Measurements from ENCODE around the gene JOSD2.

The JOSD2 gene

GRCh38 chr19:50513746-50514345 is 2.9 kb upstream of the JOSD2 start, which contains the start of gene ASPDH:
Gene ASPDH (minus strand): TSS chr19:50513913. CDS start chr19:50513823, 90 bp downstream.
- peaks cover 0 to 12% (median 0%) of the 10 kb centered on the region in 11 experiments; a peak in 5 of 22 replicates for H3K36me3 ChIP-seq
- H3K27ac ChIP-seq, result peak within 1 kb of the TSS in 8 of 11 experiments; percentile 41 to 91 (median 85); a peak in 14 of 22 replicates
- no peak within 1 kb of the TSS for H3K4me3 ChIP-seq
- H3K27me3 ChIP-seq, result no peaks in the 10 kb centered on the region
- TF ChIP-seq Cebpa-rat (IDR thresholded peaks at IDR 0.05), result no peak
- peaks cover 0 to 15% (median 10%) of the 10 kb centered on the region in 11 experiments; a peak in 14 of 22 replicates for H3K9me3 ChIP-seq (replicated peaks in 1 of 11)
- H4K20me1 ChIP-seq, result no peaks in the 10 kb centered on the region
- H3K4me2 ChIP-seq, result peak within 1 kb of the TSS in 10 of 11 experiments; percentile 29 to 92 (median 84); a peak in 19 of 22 replicates
- peak within 1 kb of the TSS in 10 of 11 experiments; percentile 10 to 84 (median 53); a peak in 11 of 22 replicates for H3K9ac ChIP-seq
- peaks cover 25 to 62% (median 53%) of the 10 kb centered on the region in 10 experiments for H3K4me1 ChIP-seq

- no peak for TF ChIP-seq Cebpa-rat (IDR thresholded peaks at IDR 0.05)
- Histone ChIP-seq H3K4me3 (no peak overlapping the region), H3K9ac (peak overlapping the region in 5 of 11 experiments; percentile 26 to 81 (median 60); a peak in 4 of 22 replicates), H3K36me3 (peaks cover 0 to 7% (median 0%) of the 10 kb centered on the region in 11 experiments; a peak in 5 of 22 replicates), H3K27me3 (no peaks in the 10 kb centered on the region), H3K9me3 (replicated peaks in 1 of 11) (peaks cover 0 to 8% (median 3%) of the 10 kb centered on the region in 11 experiments; a peak in 9 of 22 replicates), H3K4me1 (peaks cover 32 to 69% (median 60%) of the 10 kb centered on the region in 10 experiments), H3K27ac (peak overlapping the region in 7 of 11 experiments; percentile 41 to 91 (median 86); a peak in 12 of 22 replicates), H4K20me1 (no peaks in the 10 kb centered on the region), H3K4me2 (peak overlapping the region in 6 of 11 experiments; percentile 72 to 92 (median 84); a peak in 9 of 22 replicates)
Measured at GRCh38 chr19:50512999-50513745, 2.2 kb upstream of the JOSD2 start.

DNA sequence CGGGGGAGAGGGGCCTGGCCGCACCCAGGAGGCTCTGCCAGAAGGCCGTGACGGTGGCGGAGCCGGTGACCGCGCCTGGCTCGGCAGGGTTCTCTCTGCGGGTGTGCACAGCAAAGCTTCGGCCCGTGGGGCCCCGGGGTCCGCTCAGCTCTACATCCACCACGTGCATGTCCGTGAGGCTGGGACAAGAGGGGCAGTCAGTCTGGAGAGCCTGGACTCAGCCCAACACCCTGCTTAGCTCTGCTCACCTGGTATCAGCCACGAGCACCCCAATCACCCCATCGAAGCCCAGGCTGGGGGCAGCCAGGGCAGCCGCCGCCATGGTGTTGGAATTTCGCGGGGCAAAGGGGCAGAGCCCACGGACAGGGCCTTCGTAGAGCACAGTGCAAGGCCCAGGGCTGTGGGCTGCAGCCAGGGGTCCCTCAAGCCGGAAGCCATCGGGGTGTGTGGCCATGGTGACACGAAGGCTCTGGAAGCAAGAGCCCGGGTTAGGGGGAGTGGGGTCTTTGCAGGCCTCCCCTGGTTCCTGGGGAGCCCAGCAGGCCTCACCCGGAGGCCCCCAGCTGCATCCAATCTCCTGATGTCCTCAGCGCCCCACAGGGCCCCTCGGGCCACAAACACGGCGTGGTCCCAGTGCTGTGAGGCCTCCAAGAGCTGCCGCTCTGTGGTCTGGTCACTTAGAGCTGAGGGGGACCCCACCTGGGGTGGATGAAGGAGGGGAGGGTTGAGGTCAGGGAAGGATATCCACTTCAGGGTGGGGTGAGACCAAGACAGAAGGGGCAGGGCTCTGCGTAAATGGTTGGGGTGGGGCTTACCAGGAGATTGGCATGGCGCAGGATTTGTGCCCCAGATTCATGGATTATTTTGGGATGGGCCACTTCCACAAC is 1.4 kb upstream of the JOSD2 start:
- H3K27me3 ChIP-seq, result no peaks in the 10 kb centered on the region
- H3K4me3 ChIP-seq, result peak overlapping the region; percentile 55 to 86 (median 66); a peak in 18 of 20 replicates
- peaks cover 40 to 77% (median 68%) of the 10 kb centered on the region in 10 experiments for H3K4me1 ChIP-seq
- no peak for TF ChIP-seq Cebpa-rat (IDR thresholded peaks at IDR 0.05)
- H3K27ac ChIP-seq, result peak overlapping the region; percentile 82 to 93 (median 86)
- no peaks in the 10 kb centered on the region; a peak in 1 of 22 replicates for H3K9me3 ChIP-seq (replicated peaks in 1 of 11)
- H3K36me3 ChIP-seq, result no peaks in the 10 kb centered on the region
- peak overlapping the region; percentile 71 to 91 (median 83); a peak in 20 of 22 replicates for H3K9ac ChIP-seq
- peak overlapping the region; percentile 58 to 92 (median 82) for H3K4me2 ChIP-seq
- H4K20me1 ChIP-seq, result no peaks in the 10 kb centered on the region

- peaks cover 0 to 8% (median 0%) of the 10 kb centered on the region in 11 experiments; a peak in 3 of 22 replicates for H3K36me3 ChIP-seq
- peak overlapping the region; percentile 55 to 86 (median 66) for H3K4me3 ChIP-seq
- H3K27me3 ChIP-seq, result no peaks in the 10 kb centered on the region
- no peaks in the 10 kb centered on the region for H3K9me3 ChIP-seq (replicated peaks in 1 of 11)
- H3K9ac ChIP-seq, result peak overlapping the region; percentile 71 to 91 (median 83)
- H3K4me1 ChIP-seq, result peaks cover 41 to 78% (median 70%) of the 10 kb centered on the region in 10 experiments
- TF ChIP-seq Cebpa-rat (IDR thresholded peaks at IDR 0.05), result no peak
- H3K27ac ChIP-seq, result peak overlapping the region; percentile 82 to 93 (median 86)
- peak overlapping the region; percentile 76 to 99 (median 90) for H3K4me2 ChIP-seq
- no peaks in the 10 kb centered on the region for H4K20me1 ChIP-seq
Measured at GRCh38 chr19:50510700-50511068, 307 bp downstream of the JOSD2 start.

- Histone ChIP-seq H4K20me1 (no peaks in the 10 kb centered on the region), H3K4me3 (peak overlapping the region; percentile 55 to 86 (median 66)), H3K4me1 (peaks cover 41 to 74% (median 68%) of the 10 kb centered on the region in 10 experiments), H3K36me3 (peaks cover 0 to 13% (median 0%) of the 10 kb centered on the region in 11 experiments; a peak in 3 of 22 replicates), H3K27ac (peak overlapping the region; percentile 82 to 93 (median 86)), H3K27me3 (no peaks in the 10 kb centered on the region), H3K9me3 (replicated peaks in 1 of 11) (no peaks in the 10 kb centered on the region), H3K9ac (peak overlapping the region; percentile 71 to 91 (median 83)), H3K4me2 (peak overlapping the region; percentile 76 to 99 (median 90))
- TF ChIP-seq Cebpa-rat (IDR thresholded peaks at IDR 0.05), result no peak
Measured at GRCh38 chr19:50510121-50510670, 795 bp downstream of the JOSD2 start.

GRCh38 chr19:50509366-50509765 is 1.6 kb downstream of the JOSD2 start:
- H3K27ac ChIP-seq, result peak overlapping the region in 10 of 11 experiments; percentile 72 to 91 (median 85); a peak in 19 of 22 replicates
- H3K27me3 ChIP-seq, result no peaks in the 10 kb centered on the region

GRCh38 chr19:50508843-50509190 is 2.2 kb downstream of the JOSD2 start:
- Histone ChIP-seq H3K27ac (peak overlapping the region in 10 of 11 experiments; percentile 72 to 91 (median 85); a peak in 20 of 22 replicates), H4K20me1 (no peaks in the 10 kb centered on the region)
- TF ChIP-seq Cebpa-rat (IDR thresholded peaks at IDR 0.05), result no peak

More at GRCh38 chr19:50509366-50509765, 1.6 kb downstream of the JOSD2 start:
- Histone ChIP-seq H3K36me3 (peaks cover 0 to 14% (median 0%) of the 10 kb centered on the region in 11 experiments; a peak in 3 of 22 replicates), H3K9me3 (replicated peaks in 1 of 11) (no peaks in the 10 kb centered on the region), H3K4me3 (no peak overlapping the region), H4K20me1 (no peaks in the 10 kb centered on the region), H3K4me1 (peaks cover 41 to 65% (median 60%) of the 10 kb centered on the region in 10 experiments), H3K9ac (peak overlapping the region in 9 of 11 experiments; percentile 46 to 90 (median 70); a peak in 15 of 22 replicates), H3K4me2 (peak overlapping the region; percentile 76 to 99 (median 90))
- no peak for TF ChIP-seq Cebpa-rat (IDR thresholded peaks at IDR 0.05)

More at GRCh38 chr19:50508843-50509190, 2.2 kb downstream of the JOSD2 start:
- peaks cover 41 to 60% (median 54%) of the 10 kb centered on the region in 10 experiments for H3K4me1 ChIP-seq
- peak overlapping the region; percentile 46 to 90 (median 71); a peak in 19 of 22 replicates for H3K9ac ChIP-seq
- H3K4me2 ChIP-seq, result peak overlapping the region; percentile 76 to 99 (median 90)
- H3K36me3 ChIP-seq, result peaks cover 0 to 14% (median 0%) of the 10 kb centered on the region in 11 experiments; a peak in 3 of 22 replicates
- no peaks in the 10 kb centered on the region for H3K27me3 ChIP-seq
- no peak overlapping the region for H3K4me3 ChIP-seq
- H3K9me3 ChIP-seq (replicated peaks in 1 of 11), result no peaks in the 10 kb centered on the region
